GM18505 (cell line): ENCODE data around the gene MPDZ.

Experiments
- ATAC-seq: cut with Tn5 transposase; IDR thresholded peaks from one replicate; pipeline ENCODE4 v1.9.1; 2021; ENCODE audit not compliant: unreplicated experiment
- POLR2A ChIP-seq: IDR thresholded peaks from 4 replicates; pipeline ENCODE4 v1.6.1; 2011; ENCODE audit warnings: borderline replicate concordance; ENCODE audit not compliant: insufficient read depth, insufficient read length; ENCODE audit errors: extremely low read depth

The MPDZ gene

GRCh38 chr9:13189362-13189761 is 90.1 kb downstream of the MPDZ start:
- no peak for TF ChIP-seq POLR2A
- ATAC-seq, result no peak

DNA sequence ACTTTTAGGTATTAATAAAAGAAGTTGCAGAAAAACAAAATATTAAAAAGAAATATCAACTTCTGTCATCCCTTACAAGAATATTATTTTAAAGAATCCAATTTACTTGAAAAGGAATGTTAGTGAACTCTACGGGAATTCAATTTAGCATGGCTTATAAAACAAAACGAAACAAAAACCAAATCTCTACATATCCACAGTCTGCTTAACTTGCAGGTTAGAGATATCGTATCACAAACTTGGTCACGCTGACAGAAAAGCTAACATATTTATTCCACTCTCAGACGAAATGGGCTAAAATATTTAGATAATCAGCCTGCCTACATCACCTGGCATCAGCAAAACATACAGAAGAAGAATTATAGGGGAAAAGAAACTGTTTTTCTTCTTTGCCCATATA is 92.7 kb downstream of the MPDZ start:
- TF ChIP-seq POLR2A, result no peak
- no peak for ATAC-seq

DNA sequence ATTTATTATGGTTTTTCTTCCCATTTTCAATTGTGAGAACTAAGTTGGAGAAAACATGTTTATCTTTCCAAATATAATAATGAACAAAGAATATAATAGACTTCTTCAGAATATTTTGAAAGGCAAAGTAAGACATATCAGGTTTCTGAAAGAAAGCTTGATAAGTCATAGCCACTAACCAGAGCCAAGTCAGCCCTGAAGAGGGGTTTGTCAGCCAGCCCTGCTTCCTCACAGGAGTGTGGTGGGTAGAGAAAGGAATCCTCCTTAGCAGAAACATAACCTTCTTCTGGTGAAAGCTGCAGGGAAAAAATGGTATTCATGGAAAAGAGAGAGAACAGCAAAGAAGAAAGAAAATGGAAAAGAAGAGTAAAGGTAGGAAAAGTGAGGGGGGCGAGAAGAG is 93.4 kb downstream of the MPDZ start:
- no peak for ATAC-seq
- TF ChIP-seq POLR2A, result no peak

DNA sequence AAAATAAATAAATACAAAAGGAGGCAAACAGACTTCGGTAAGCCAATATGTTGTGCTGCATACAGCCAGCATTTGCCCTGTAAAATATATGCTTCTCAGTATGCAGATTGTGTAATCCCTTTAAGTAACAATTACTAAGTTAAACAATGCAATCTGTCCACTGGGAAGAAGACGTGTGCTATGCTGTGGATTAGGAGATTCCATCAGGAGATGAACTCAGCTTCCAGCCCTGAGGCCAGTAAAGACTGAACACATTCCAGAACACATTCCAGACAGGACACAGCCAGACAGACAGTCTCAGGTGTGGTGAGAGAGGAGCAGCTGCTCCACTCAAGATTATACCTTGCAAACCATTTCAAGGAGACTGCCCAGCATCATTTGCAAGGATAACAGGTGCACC is 97.8 kb downstream of the MPDZ start:
- no peak for TF ChIP-seq POLR2A
- ATAC-seq, result no peak

- no peak for TF ChIP-seq POLR2A
- ATAC-seq, result no peak
Measured at GRCh38 chr9:13179257-13179656, 100.2 kb downstream of the MPDZ start.

DNA sequence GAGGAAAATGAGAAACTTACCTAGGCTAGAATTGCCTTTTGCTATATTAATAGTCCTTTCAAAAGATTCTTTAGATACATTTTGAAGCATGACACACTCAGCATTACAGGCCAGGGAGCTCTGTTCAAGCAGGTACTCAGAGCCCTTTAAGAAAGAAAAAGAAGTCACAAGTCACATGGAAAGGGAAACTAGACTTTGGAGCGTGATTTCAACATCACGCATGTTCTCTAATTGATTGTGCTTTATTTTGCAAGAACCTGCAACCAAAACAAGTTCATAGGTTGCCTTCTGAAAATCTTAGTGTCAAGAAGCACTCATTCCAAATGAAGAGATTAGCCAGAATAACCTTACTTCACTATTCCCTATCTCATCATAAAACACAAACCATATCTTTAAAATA is 103.8 kb downstream of the MPDZ start:
- TF ChIP-seq POLR2A, result no peak
- no peak for ATAC-seq

- no peak for ATAC-seq
- TF ChIP-seq POLR2A, result no peak
Measured at GRCh38 chr9:13174906-13175639, 104.4 kb downstream of the MPDZ start.

GRCh38 chr9:13173553-13173952 is 105.9 kb downstream of the MPDZ start:
- ATAC-seq, result no peak
- TF ChIP-seq POLR2A, result no peak

DNA sequence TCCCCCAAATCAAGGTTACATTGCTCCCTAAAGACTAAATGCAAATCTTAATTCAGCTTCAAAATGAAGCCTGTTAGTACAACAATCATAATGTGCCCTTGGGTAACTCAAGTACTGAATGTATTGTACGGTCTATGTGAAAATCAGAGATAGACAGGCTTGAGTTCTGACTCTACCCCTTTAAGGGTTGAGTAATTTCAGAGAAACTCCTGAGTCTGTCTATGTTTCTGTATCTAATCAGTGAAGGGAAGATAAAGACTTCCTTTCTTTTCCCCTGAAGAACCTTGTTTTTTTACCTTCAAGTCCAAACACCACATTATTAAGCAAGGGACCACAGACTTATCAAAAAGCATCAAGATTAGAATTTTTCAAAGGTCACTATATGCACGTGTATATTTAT is 108.2 kb downstream of the MPDZ start:
- no peak for TF ChIP-seq POLR2A
- no peak for ATAC-seq

DNA sequence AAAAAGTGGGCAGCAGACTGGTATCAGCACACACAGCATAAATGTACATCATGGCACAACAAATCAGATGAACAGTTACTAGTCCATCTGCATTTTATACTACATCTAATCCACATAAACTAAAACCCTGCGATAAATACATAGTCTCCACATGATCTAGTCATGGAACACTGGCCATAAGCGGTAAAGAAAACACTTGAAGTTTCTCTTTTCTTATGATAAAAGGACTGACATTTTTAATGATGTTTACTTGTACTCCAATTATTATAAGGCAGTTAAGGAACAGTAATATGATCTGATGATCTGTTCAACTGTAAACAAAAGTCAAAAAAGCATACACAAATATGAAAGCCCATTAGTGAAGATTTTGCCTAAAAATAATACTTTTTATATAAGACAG is 112.5 kb downstream of the MPDZ start:
- no peak for ATAC-seq
- no peak for TF ChIP-seq POLR2A

DNA sequence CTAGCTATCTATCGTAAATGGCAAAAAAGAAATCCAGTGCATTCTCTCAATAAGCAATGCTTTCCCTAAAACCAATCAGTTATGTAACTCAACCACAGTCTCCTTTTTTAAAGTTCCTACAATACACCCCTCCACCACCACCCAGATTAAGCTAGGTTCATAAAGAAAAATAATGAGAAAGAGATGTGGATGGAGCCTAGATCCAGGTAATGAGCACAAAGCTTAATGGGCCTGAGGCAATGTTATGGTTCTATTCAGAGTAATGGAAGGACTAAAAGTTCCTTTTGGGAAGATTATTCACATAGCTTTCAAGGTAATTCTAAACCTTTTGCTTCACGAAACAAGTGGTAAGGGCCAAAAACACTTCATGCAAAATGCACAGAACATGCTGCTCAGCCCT is 113.5 kb downstream of the MPDZ start:
- TF ChIP-seq POLR2A, result no peak

GRCh38 chr9:13165236-13165945 is 114.1 kb downstream of the MPDZ start:
- no peak for TF ChIP-seq POLR2A
- ATAC-seq, result no peak

More for the DNA sequence above, 113.5 kb downstream of the MPDZ start:
- no peak for ATAC-seq

GRCh38 chr9:13163946-13164345 is 115.5 kb downstream of the MPDZ start:
- ATAC-seq, result no peak
- no peak for TF ChIP-seq POLR2A

GRCh38 chr9:13163287-13163686 is 116.2 kb downstream of the MPDZ start:
- TF ChIP-seq POLR2A, result no peak
- no peak for ATAC-seq
